Tibial nerve (tissue), 3 donors: Measurements from ENCODE around the gene SLC25A41.

Experiments used
- CTCF ChIP-seq, 5 experiments: fragments of 200-600 bp in 3 of 5; fragments of 450-650 bp in 2 of 5; sonication (generic) in 3 of 5; IDR thresholded peaks; one replicate each; pipeline ENCODE4 v1.5.1; 2016 to 2019; ENCODE audit warnings: antibody characterized with exemption in 5 of 5, mild to moderate bottlenecking in 3 of 5, moderate library complexity in 2 of 5
- POLR2A ChIP-seq, 2 donors: fragments of 450-650 bp; IDR thresholded peaks; one replicate each; pipeline ENCODE4 v1.6.1; 2017; ENCODE audit warnings: antibody characterized with exemption in 2 of 2, mild to moderate bottlenecking in 2 of 2, moderate library complexity in 2 of 2

- TF ChIP-seq CTCF (IDR thresholded peaks at IDR 0.05): no peak
- no peak for TF ChIP-seq POLR2A (IDR thresholded peaks at IDR 0.05)
Measured at GRCh38 chr19:6378041-6378440, 55.5 kb downstream of the SLC25A41 start.
